Hepatocyte (in vitro differentiated cells): ENCODE data around the gene STXBP6.

Experiments used
- EZH2phosphoT487 ChIP-seq: fragments of 200-600 bp; sonication (generic); IDR thresholded peaks from one replicate; pipeline ENCODE4 v1.6.1; 2018; ENCODE audit warnings: antibody characterized with exemption, mild to moderate bottlenecking, low read depth, moderate library complexity; ENCODE audit not compliant: unreplicated experiment, severe bottlenecking
- TF ChIP-seq, protein P1 (sequence below): fragments of 200-600 bp; sonication (generic); IDR thresholded peaks from 2 replicates; pipeline ENCODE4 v1.5.1; 2016; ENCODE audit warnings: antibody characterized with exemption, mild to moderate bottlenecking; ENCODE audit not compliant: poor library complexity

DNA sequence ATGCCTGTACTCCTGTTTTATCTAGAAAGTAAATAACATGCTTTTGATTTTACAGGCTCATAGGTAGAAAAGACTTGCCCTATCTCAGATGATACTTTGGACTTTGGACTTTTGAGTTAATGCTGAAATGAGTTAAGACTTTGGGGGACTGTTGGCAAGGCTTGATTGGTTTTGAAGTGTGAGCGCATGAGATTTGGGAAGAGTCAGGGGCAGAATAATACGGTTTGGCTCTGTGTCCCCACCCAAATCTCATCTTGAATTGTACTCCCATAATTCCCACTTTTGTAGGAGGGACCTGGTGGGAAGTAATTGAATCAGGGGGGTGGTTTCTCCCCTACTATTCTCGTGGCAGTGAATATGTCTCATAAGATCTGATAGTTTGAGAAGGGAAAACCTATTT lies 259.8 kb downstream of the STXBP6 start:
- TF ChIP-seq, protein P1, sequence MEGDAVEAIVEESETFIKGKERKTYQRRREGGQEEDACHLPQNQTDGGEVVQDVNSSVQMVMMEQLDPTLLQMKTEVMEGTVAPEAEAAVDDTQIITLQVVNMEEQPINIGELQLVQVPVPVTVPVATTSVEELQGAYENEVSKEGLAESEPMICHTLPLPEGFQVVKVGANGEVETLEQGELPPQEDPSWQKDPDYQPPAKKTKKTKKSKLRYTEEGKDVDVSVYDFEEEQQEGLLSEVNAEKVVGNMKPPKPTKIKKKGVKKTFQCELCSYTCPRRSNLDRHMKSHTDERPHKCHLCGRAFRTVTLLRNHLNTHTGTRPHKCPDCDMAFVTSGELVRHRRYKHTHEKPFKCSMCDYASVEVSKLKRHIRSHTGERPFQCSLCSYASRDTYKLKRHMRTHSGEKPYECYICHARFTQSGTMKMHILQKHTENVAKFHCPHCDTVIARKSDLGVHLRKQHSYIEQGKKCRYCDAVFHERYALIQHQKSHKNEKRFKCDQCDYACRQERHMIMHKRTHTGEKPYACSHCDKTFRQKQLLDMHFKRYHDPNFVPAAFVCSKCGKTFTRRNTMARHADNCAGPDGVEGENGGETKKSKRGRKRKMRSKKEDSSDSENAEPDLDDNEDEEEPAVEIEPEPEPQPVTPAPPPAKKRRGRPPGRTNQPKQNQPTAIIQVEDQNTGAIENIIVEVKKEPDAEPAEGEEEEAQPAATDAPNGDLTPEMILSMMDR: no peak
- TF ChIP-seq EZH2phosphoT487: no peak
